GM12878 (cell line): Measurements from ENCODE around the gene DTNA. TPM values are rescaled to one million over a fixed set of nuclear protein-coding genes. Genes with fewer than 3 reads are reported as not detected.

ENCODE experiments used
- ATAC-seq: fragments of 200-7000 bp; cut with Tn5 transposase; 3 replicates; pipeline ENCODE4 v1.9.1; 2020; ENCODE audit warnings: mild to moderate bottlenecking, moderate library complexity
- BruUV-seq: library from RNA; stranded (reverse); fragments of 400-500 nt; replicated peaks from 2 replicates; lab custom pipeline; 2021; lab: Mats Ljungman, UMichigan
- CTCF ChIA-PET: fragments of 300-600 bp; sonication (Branson Sonifier 250); formaldehyde crosslinking; extraction: SDS; loops from one replicate; lab custom pipeline; 2021; ENCODE audit warnings: inconsistent platforms; lab: Yijun Ruan, JAX
- POLR2A ChIA-PET: fragments of 350-600 bp; formaldehyde crosslinking; extraction: SDS; loops from one replicate; lab custom pipeline; 2021; ENCODE audit warnings: inconsistent platforms; lab: Charles Lee
- RAD21 ChIA-PET: fragments of 300-600 bp; sonication (Branson Sonifier 250); formaldehyde crosslinking; loops from one replicate; lab custom pipeline; 2023; ENCODE audit warnings: antibody characterized with exemption; ENCODE audit not compliant: unreplicated experiment; lab: Charles Lee
- SMC1A ChIA-PET: fragments of 300-600 bp; sonication (Branson Sonifier 250); formaldehyde crosslinking; loops from one replicate; lab custom pipeline; 2023; ENCODE audit not compliant: unreplicated experiment, uncharacterized antibody; lab: Charles Lee
- DNase-seq: peaks from one replicate; pipeline ENCODE4 v3.0.0-alpha.2; 2011; ENCODE audit warnings: low read depth, low spot score
- FAIRE-seq: peaks from 3 replicates; lab custom pipeline; 2011; peaks lifted over from hg19 to GRCh38; lab: Jason Lieb, UNC
- H2AFZ ChIP-seq: 2 replicates; pipeline ENCODE4 v1.6.0; 2011; ENCODE audit warnings: low read depth, low read length, control low read depth; ENCODE audit not compliant: control insufficient read depth
- H3K27ac ChIP-seq: 2 replicates; pipeline ENCODE4 v1.5.1; 2011; ENCODE audit warnings: control low read depth; ENCODE audit not compliant: control insufficient read depth, insufficient read depth
- H3K27me3 ChIP-seq, 2 experiments: replicated peaks in 1 of 2; 2 replicates each; pipeline versions ENCODE4 v1.6.0 to v1.6.1; 2011; ENCODE audit warnings: low read length in 1 of 2; ENCODE audit not compliant: control insufficient read depth in 2 of 2, insufficient read depth in 2 of 2
- H3K36me3 ChIP-seq, 2 experiments: 2 replicates each; pipeline ENCODE4 v1.5.1; 2011; ENCODE audit warnings: low read length in 1 of 2; ENCODE audit not compliant: control insufficient read depth in 2 of 2, insufficient read depth in 2 of 2
- H3K4me1 ChIP-seq: 2 replicates; pipeline ENCODE4 v1.6.1; 2011; ENCODE audit warnings: mild to moderate bottlenecking, low read length, moderate library complexity, mixed read lengths; ENCODE audit not compliant: control insufficient read depth, insufficient read depth
- H3K4me2 ChIP-seq: 2 replicates; pipeline ENCODE4 v1.6.0; 2011; ENCODE audit warnings: control low read depth; ENCODE audit not compliant: control insufficient read depth, insufficient read depth
- H3K4me3 ChIP-seq: fragments of 200-600 bp; sonication (generic); 2 replicates; pipeline ENCODE4 v1.5.1; 2016
- H3K79me2 ChIP-seq: 2 replicates; pipeline ENCODE4 v1.6.0; 2011; ENCODE audit warnings: low read length; ENCODE audit not compliant: control insufficient read depth, insufficient read depth
- H3K9ac ChIP-seq: 2 replicates; pipeline ENCODE4 v1.8.0; 2011; ENCODE audit warnings: low read length, control low read depth, mixed read lengths; ENCODE audit not compliant: control insufficient read depth, insufficient read depth
- H3K9me3 ChIP-seq: replicated peaks from 3 replicates; pipeline ENCODE4 v1.5.1; 2011; ENCODE audit warnings: mild to moderate bottlenecking, low read length; ENCODE audit not compliant: control insufficient read depth, insufficient read depth
- H4K20me1 ChIP-seq: 2 replicates; pipeline ENCODE4 v1.6.0; 2011; ENCODE audit not compliant: control insufficient read depth, insufficient read depth
- BMI1 ChIP-seq: fragments of 450-650 bp; IDR thresholded peaks from 2 replicates; pipeline ENCODE4 v1.6.1; 2016; ENCODE audit warnings: mild to moderate bottlenecking, moderate library complexity, borderline replicate concordance
- CTCF ChIP-seq, 3 experiments: IDR thresholded peaks in 2 of 3; conservative IDR thresholded peaks in 1 of 3; 2 replicates each; pipeline ENCODE4 v1.5.1; 2011; ENCODE audit warnings: low read depth in 3 of 3, low read length in 3 of 3, mild to moderate bottlenecking in 3 of 3, control low read depth in 2 of 3, moderate library complexity in 2 of 3, inconsistent platforms in 1 of 3, mixed read lengths in 1 of 3; ENCODE audit not compliant: control insufficient read depth in 2 of 3, insufficient read depth in 1 of 3; ENCODE audit errors: extremely low read depth in 1 of 3
- E2F4 ChIP-seq: IDR thresholded peaks from 2 replicates; pipeline ENCODE4 v1.6.1; 2012; ENCODE audit warnings: low read depth, low read length, improper control_type of control experiment
- IRF3 ChIP-seq: fragments of 450-650 bp; IDR thresholded peaks from 2 replicates; pipeline ENCODE4 v1.6.1; 2014; ENCODE audit warnings: mild to moderate bottlenecking
- LARP7 ChIP-seq: fragments of 450-650 bp; IDR thresholded peaks from 2 replicates; pipeline ENCODE4 v1.6.1; 2017; ENCODE audit warnings: mild to moderate bottlenecking
- MAX ChIP-seq: IDR thresholded peaks from 2 replicates; pipeline ENCODE4 v1.6.1; 2012; ENCODE audit warnings: low read depth, low read length, improper control_type of control experiment
- MTA2 ChIP-seq: fragments of 450-650 bp; IDR thresholded peaks from 2 replicates; pipeline ENCODE4 v1.6.1; 2016; ENCODE audit warnings: low read depth, mild to moderate bottlenecking, moderate library complexity
- NR2F1 ChIP-seq: fragments of 450-650 bp; conservative IDR thresholded peaks from 2 replicates; pipeline ENCODE4 v1.6.1; 2017; ENCODE audit warnings: mild to moderate bottlenecking
- ZBTB11 ChIP-seq: fragments of 450-650 bp; formaldehyde crosslinking; IDR thresholded peaks from 2 replicates; pipeline ENCODE4 v1.5.0; 2022; ENCODE audit warnings: mild to moderate bottlenecking, missing genetic modification characterization
- ZBTB33 ChIP-seq: fragments of 450-650 bp; IDR thresholded peaks from 2 replicates; pipeline ENCODE4 v1.6.1; 2017; ENCODE audit warnings: mild to moderate bottlenecking
- ZNF384 ChIP-seq: IDR thresholded peaks from 2 replicates; pipeline ENCODE4 v1.6.1; 2012; ENCODE audit warnings: low read depth, mild to moderate bottlenecking, low read length, improper control_type of control experiment, borderline replicate concordance
- WGBS: methylation state at CpG from one replicate; pipeline ENCODE4 v1.1.6; 2016; ENCODE audit warnings: low lambda C conversion rate; ENCODE audit not compliant: insufficient replicate concordance, insufficient coverage; ENCODE audit errors: missing lambda C conversion rate; 5-methylcytosine and 5-hydroxymethylcytosine counted together
- in situ Hi-C: fragments of 300-500 bp; cut with MboI; formaldehyde crosslinking; loops from 9 replicates; pipeline ENCODE4 v1.14.3; 2018; ENCODE audit warnings: mixed read lengths
- intact Hi-C: fragments of 100-400 bp; cut with micrococcal nuclease; formaldehyde crosslinking; loops from one replicate; pipeline ENCODE4 v1.14.2; 2022; ENCODE audit not compliant: unreplicated experiment
- polyA plus RNA-seq, 11 experiments: library from polyadenylated mRNA; depleted of rRNA in 4 of 11; unstranded in 6 of 11; stranded (reverse) in 5 of 11; fragments of >200 nt; fragmentation: Nextera tagmentation in 4 of 11; fragmentation: Illumina TruSeq in 1 of 11; extraction: Ambion mirVana in 4 of 11; extraction: Trizol in 1 of 11; gene quantifications; 1 replicate in 1 of 11; 2 replicates in 10 of 11; pipeline versions ENCODE4 v1.2.1 to v1.2.3, GENCODE V29; 2011 to 2016; ENCODE audit warnings: inconsistent platforms in 2 of 11, missing spikeins in 2 of 11, low read depth in 1 of 11
- total RNA-seq, 4 experiments: library from RNA; depleted of rRNA in 3 of 4; stranded (reverse); fragments of >200 nt in 3 of 4; fragmentation: Illumina TruSeq in 1 of 4; extraction: Trizol in 1 of 4; gene quantifications; 2 replicates each; pipeline versions ENCODE4 v1.2.1 to v1.2.3, GENCODE V29; 2013 to 2021

DTNA gene
- total and polyA plus RNA-seq, 10 of the 15 experiments (the other 5 are each of a cell fraction or from before 2014, with no cell fraction given): 0.26 to 8.6 (median 0.53) TPM

GRCh38 chr18:34929336-34929780 is 219.3 kb downstream of the DTNA start (continued):
- TF ChIP-seq E2F4: no peak
- no peak for TF ChIP-seq BMI1
- TF ChIP-seq ZBTB11 (CRISPR knock-in tag): no peak

- intact Hi-C loops (no loop called here), in situ Hi-C loops (no loop called here)
- H3K27ac ChIP-seq: no peak overlapping the region
- SMC1A ChIA-PET: interaction anchor here (1.3 kb wide), 1 partner anchor 173 kb away, joined by 3 read pairs; no protein-coding TSS in a partner anchor
- ATAC-seq: no peak
- H3K9ac ChIP-seq: no peak overlapping the region
- no peaks in the 10 kb centered on the region for H4K20me1 ChIP-seq
- FAIRE-seq: no peak
- H3K4me3 ChIP-seq: no peak overlapping the region
- H2AFZ ChIP-seq: no peak overlapping the region
- no peaks in the 10 kb centered on the region for H3K4me1 ChIP-seq
- CTCF ChIA-PET: no interaction called here
- RAD21 ChIA-PET: no interaction called here
- no TSS peak for BruUV-seq
- POLR2A ChIA-PET: no interaction called here
- H3K79me2 ChIP-seq: no peaks in the 10 kb centered on the region
- H3K9me3 ChIP-seq: no peaks in the 10 kb centered on the region
- H3K27me3 ChIP-seq: no peaks in the 10 kb centered on the region
- no peaks in the 10 kb centered on the region for H3K36me3 ChIP-seq
- WGBS: 0% methylated on average over 1 of the region's 1 CpG
- H3K4me2 ChIP-seq: no peak overlapping the region
- DNase-seq: no peak
- TF ChIP-seq LARP7: no peak
- TF ChIP-seq IRF3: no peak
- no peak for TF ChIP-seq MTA2
- TF ChIP-seq CTCF (IDR thresholded peaks at IDR 0.05 in 2 of 3, conservative IDR thresholded peaks at IDR 0.05 in 1 of 3; ENCODE audit: control insufficient read depth in 2 of 3, extremely low read depth in 1 of 3, insufficient read depth in 1 of 3, low read depth in 3 of 3, low read length in 3 of 3): no peak
- TF ChIP-seq NR2F1: no peak
- TF ChIP-seq MAX: no peak
- TF ChIP-seq ZNF384: no peak
- TF ChIP-seq ZBTB33: no peak
Measured at GRCh38 chr18:34932363-34932762, 222.3 kb downstream of the DTNA start.
